H1 (cell line): ENCODE results near the gene SPATA33. TPM values are rescaled to one million over a fixed set of nuclear protein-coding genes. Genes with fewer than 3 reads are reported as not detected.

ENCODE experiments used
- CTCF ChIA-PET: fragments of 300-600 bp; sonication (Branson Sonifier 250); formaldehyde crosslinking; loops from one replicate; lab custom pipeline; 2021; ENCODE audit not compliant: partially characterized antibody; lab: Charles Lee
- POLR2A ChIA-PET: fragments of 300-600 bp; sonication (Branson Sonifier 250); formaldehyde crosslinking; loops from one replicate; lab custom pipeline; 2021; ENCODE audit warnings: inconsistent platforms; ENCODE audit not compliant: partially characterized antibody; lab: Charles Lee
- DNase-seq, 2 experiments: peaks; one replicate each; pipeline versions ENCODE4 v3.0.0 to v3.0.0-alpha.2; 2010 to 2022; ENCODE audit warnings: low spot score in 2 of 2, low read depth in 1 of 2, mixed read lengths in 1 of 2
- FAIRE-seq: peaks from 2 replicates; lab custom pipeline; 2011; peaks lifted over from hg19 to GRCh38; lab: Jason Lieb, UNC
- H2AFZ ChIP-seq: 2 replicates; pipeline ENCODE4 v1.8.1; 2012; ENCODE audit warnings: low read length, inconsistent platforms
- H2AK5ac ChIP-seq: 2 replicates; pipeline ENCODE4 v1.6.1; 2013; ENCODE audit warnings: low read depth, low read length
- H2BK120ac ChIP-seq: replicated peaks from 2 replicates; pipeline ENCODE3; 2013; ENCODE audit warnings: low read depth, low read length, inconsistent platforms
- H2BK12ac ChIP-seq: 2 replicates; pipeline ENCODE4 v1.6.1; 2013; ENCODE audit warnings: low read depth, low read length
- H2BK15ac ChIP-seq: 2 replicates; pipeline ENCODE4 v1.6.1; 2013; ENCODE audit warnings: low read length
- H2BK20ac ChIP-seq: 2 replicates; pipeline ENCODE4 v1.6.1; 2013; ENCODE audit warnings: low read length
- H2BK5ac ChIP-seq: 2 replicates; pipeline ENCODE4 v1.6.1; 2013; ENCODE audit warnings: low read depth, low read length
- H3K14ac ChIP-seq: 2 replicates; pipeline ENCODE4 v1.6.1; 2013; ENCODE audit warnings: inconsistent platforms; ENCODE audit not compliant: insufficient read length
- H3K18ac ChIP-seq: 2 replicates; pipeline ENCODE4 v1.6.1; 2013; ENCODE audit warnings: low read length; ENCODE audit errors: extremely low read depth
- H3K23ac ChIP-seq: 2 replicates; pipeline ENCODE4 v1.6.1; 2013; ENCODE audit warnings: inconsistent platforms; ENCODE audit not compliant: insufficient read length
- H3K23me2 ChIP-seq: 2 replicates; pipeline ENCODE4 v1.6.1; 2013; ENCODE audit warnings: low read depth, low read length
- H3K27ac ChIP-seq: 2 replicates; pipeline ENCODE4 v1.6.1; 2011; ENCODE audit warnings: low read depth, low read length, inconsistent platforms
- H3K27me3 ChIP-seq, 4 experiments: replicated peaks in 1 of 4; 1 replicate in 1 of 4; 2 replicates in 3 of 4; pipeline versions ENCODE4 v1.6.1 to v1.8.1; 2011 to 2013; ENCODE audit warnings: low read length in 3 of 4, mild to moderate bottlenecking in 3 of 4, inconsistent platforms in 2 of 4, mixed read lengths in 2 of 4, moderate library complexity in 1 of 4; ENCODE audit not compliant: control insufficient read depth in 3 of 4, insufficient read depth in 3 of 4; ENCODE audit errors: extremely low read depth in 1 of 4
- H3K36me3 ChIP-seq, 4 experiments: 2 replicates each; pipeline versions ENCODE4 v1.6.1 to v1.8.1; 2011 to 2013; ENCODE audit warnings: mild to moderate bottlenecking in 4 of 4, low read length in 3 of 4, moderate library complexity in 2 of 4, control low read depth in 1 of 4, inconsistent platforms in 1 of 4; ENCODE audit not compliant: insufficient read depth in 4 of 4, control insufficient read depth in 2 of 4
- H3K4ac ChIP-seq: replicated peaks from 2 replicates; pipeline ENCODE3; 2013; ENCODE audit warnings: low read length, low read depth, mixed read lengths, inconsistent platforms; ENCODE audit not compliant: insufficient read length
- H3K4me1 ChIP-seq, 4 experiments: replicated peaks in 1 of 4; 1 replicate in 1 of 4; 2 replicates in 3 of 4; pipeline versions ENCODE4 v1.6.1 to v1.8.1; 2011 to 2013; ENCODE audit warnings: low read length in 3 of 4, inconsistent platforms in 2 of 4, mixed read lengths in 1 of 4; ENCODE audit not compliant: insufficient read depth in 4 of 4, control insufficient read depth in 3 of 4
- H3K4me2 ChIP-seq, 2 experiments: 2 replicates each; pipeline versions ENCODE4 v1.6.1 to v1.8.1; 2011 to 2013; ENCODE audit warnings: low read depth in 2 of 2, low read length in 2 of 2, control low read depth in 1 of 2, inconsistent platforms in 1 of 2, mild to moderate bottlenecking in 1 of 2; ENCODE audit not compliant: insufficient read depth in 1 of 2
- H3K4me3 ChIP-seq, 4 experiments: fragments of 200-600, 300-600 bp in 1 of 4; sonication (generic), shearing (Covaris generic), sonication (Bioruptor Twin) in 1 of 4; 2 replicates each; pipeline versions ENCODE4 v1.5.1 to v1.8.1; 2011 to 2016; ENCODE audit warnings: low read length in 4 of 4, low read depth in 3 of 4, control low read depth in 2 of 4, inconsistent platforms in 2 of 4, mild to moderate bottlenecking in 2 of 4, mixed read lengths in 1 of 4, moderate library complexity in 1 of 4; ENCODE audit not compliant: insufficient read depth in 2 of 4; ENCODE audit errors: extremely low read depth in 1 of 4
- H3K56ac ChIP-seq: replicated peaks from 2 replicates; pipeline ENCODE3; 2013; ENCODE audit warnings: low read depth, mild to moderate bottlenecking, mixed read lengths, low read length, inconsistent platforms; ENCODE audit not compliant: insufficient read length
- H3K79me1 ChIP-seq: 2 replicates; pipeline ENCODE4 v1.6.1; 2013; ENCODE audit warnings: low read depth, low read length, control low read depth
- H3K79me2 ChIP-seq, 2 experiments: 2 replicates each; pipeline versions ENCODE4 v1.6.1 to v1.8.1; 2012 to 2013; ENCODE audit warnings: low read length in 2 of 2, mild to moderate bottlenecking in 2 of 2, inconsistent platforms in 1 of 2; ENCODE audit not compliant: insufficient read depth in 2 of 2, control insufficient read depth in 1 of 2
- H3K9ac ChIP-seq, 4 experiments: replicated peaks in 1 of 4; 1 replicate in 1 of 4; 2 replicates in 3 of 4; pipeline versions ENCODE4 v1.6.1 to v1.8.1; 2011 to 2013; ENCODE audit warnings: low read depth in 3 of 4, low read length in 3 of 4, control low read depth in 2 of 4, mild to moderate bottlenecking in 2 of 4, moderate library complexity in 2 of 4, inconsistent platforms in 1 of 4; ENCODE audit errors: extremely low read depth in 1 of 4
- H3K9me3 ChIP-seq, 2 experiments: 2 replicates each; pipeline versions ENCODE4 v1.6.1 to v1.8.1; 2012 to 2013; ENCODE audit warnings: mild to moderate bottlenecking in 2 of 2, moderate library complexity in 2 of 2, control low read depth in 1 of 2, inconsistent platforms in 1 of 2, low read depth in 1 of 2, low read length in 1 of 2, mixed read lengths in 1 of 2; ENCODE audit not compliant: insufficient read depth in 2 of 2
- H4K20me1 ChIP-seq, 2 experiments: replicated peaks in 1 of 2; 2 replicates each; pipeline versions ENCODE3 to v1.8.1; 2011 to 2013; ENCODE audit warnings: inconsistent platforms in 2 of 2, low read length in 2 of 2, mild to moderate bottlenecking in 1 of 2; ENCODE audit not compliant: insufficient read depth in 2 of 2, control insufficient read depth in 1 of 2
- H4K5ac ChIP-seq: 2 replicates; pipeline ENCODE4 v1.6.1; 2013; ENCODE audit warnings: low read length, low read depth, mixed read lengths, inconsistent platforms; ENCODE audit not compliant: insufficient read length
- H4K8ac ChIP-seq: 2 replicates; pipeline ENCODE4 v1.8.0; 2013; ENCODE audit warnings: mild to moderate bottlenecking, moderate library complexity, low read length, inconsistent platforms; ENCODE audit not compliant: insufficient read depth; ENCODE audit errors: extremely low read depth
- H4K91ac ChIP-seq: replicated peaks from 2 replicates; pipeline ENCODE3; 2013; ENCODE audit warnings: low read length, mixed read lengths, inconsistent platforms; ENCODE audit not compliant: insufficient read length
- BACH1 ChIP-seq: IDR thresholded peaks from 2 replicates; pipeline ENCODE4 v1.6.1; 2012; ENCODE audit warnings: low read length, improper control_type of control experiment
- CEBPB ChIP-seq: IDR thresholded peaks from 2 replicates; pipeline ENCODE4 v1.6.1; 2012; ENCODE audit warnings: low read depth, low read length
- GTF2F1 ChIP-seq: IDR thresholded peaks from 2 replicates; pipeline ENCODE4 v1.6.1; 2012; ENCODE audit warnings: low read depth, low read length, improper control_type of control experiment, borderline replicate concordance
- JUND ChIP-seq: IDR thresholded peaks from 2 replicates; pipeline ENCODE4 v1.6.1; 2011; ENCODE audit warnings: mild to moderate bottlenecking, improper control_type of control experiment, low read length
- KDM5A ChIP-seq: fragments of 200-600 bp; IDR thresholded peaks from 2 replicates; pipeline ENCODE4 v1.7.1; 2012; ENCODE audit warnings: mild to moderate bottlenecking, low read length, inconsistent platforms, mixed read lengths
- SAP30 ChIP-seq: fragments of 300-600 bp; sonication (generic); IDR thresholded peaks from 2 replicates; pipeline ENCODE4 v1.7.1; 2012; ENCODE audit warnings: low read length, moderate library complexity, mild to moderate bottlenecking, inconsistent platforms; ENCODE audit not compliant: insufficient read depth, insufficient replicate concordance
- SRF ChIP-seq: IDR thresholded peaks from 2 replicates; pipeline ENCODE4 v1.6.1; 2011; ENCODE audit warnings: mild to moderate bottlenecking, low read depth, low read length, moderate library complexity
- TAF1 ChIP-seq: IDR thresholded peaks from 2 replicates; pipeline ENCODE4 v1.6.1; 2011; ENCODE audit warnings: mild to moderate bottlenecking, low read depth, low read length
- ZNF274 ChIP-seq: IDR thresholded peaks from 2 replicates; pipeline ENCODE4 v1.7.0; 2012; ENCODE audit warnings: low read length, borderline replicate concordance; ENCODE audit errors: extremely low read depth
- whole genome bisulfite sequencing, 2 experiments: shearing (Covaris generic) in 1 of 2; methylation state at CpG; one replicate each; pipeline versions ENCODE4 v1.1.6 to v1.1.7; 2013 to 2015; ENCODE audit warnings: low lambda C conversion rate in 2 of 2, mixed read lengths in 2 of 2, inconsistent platforms in 1 of 2, low coverage in 1 of 2, missing lambda C conversion rate in 1 of 2; ENCODE audit not compliant: insufficient replicate concordance in 2 of 2, insufficient coverage in 1 of 2, insufficient read length in 1 of 2; ENCODE audit errors: extremely low coverage in 1 of 2, missing lambda C conversion rate in 1 of 2; 5-methylcytosine and 5-hydroxymethylcytosine counted together
- polyA plus RNA-seq, 7 experiments: library from polyadenylated mRNA; depleted of rRNA in 3 of 7; stranded (reverse) in 5 of 7; unstranded in 2 of 7; fragments of >200 nt in 5 of 7; fragments of 200-250 nt in 2 of 7; gene quantifications; 1 replicate in 5 of 7; 2 replicates in 1 of 7; 4 replicates in 1 of 7; pipeline versions ENCODE4 v1.2.1 to v1.2.3, GENCODE V29; 2011 to 2013; ENCODE audit warnings: missing spikeins in 2 of 7, mixed read lengths in 2 of 7
- total RNA-seq: library from RNA; stranded (reverse); fragmentation: NEBNext Ultra II Directional; extraction: Animal tissue kit (Norgen Biotek cat#: 25700); gene quantifications from 2 replicates; pipeline ENCODE4 v1.2.1, GENCODE V29; 2021
- TF ChIP-seq, protein P1 (sequence below): IDR thresholded peaks from 2 replicates; pipeline ENCODE4 v1.6.1; 2012; ENCODE audit warnings: low read length, inconsistent platforms

SPATA33 gene
- total and polyA plus RNA-seq, 2 of the 8 experiments (the other 6 are each of a cell fraction or from before 2014, with no cell fraction given) = 5.4 to 16.9 TPM

DNA sequence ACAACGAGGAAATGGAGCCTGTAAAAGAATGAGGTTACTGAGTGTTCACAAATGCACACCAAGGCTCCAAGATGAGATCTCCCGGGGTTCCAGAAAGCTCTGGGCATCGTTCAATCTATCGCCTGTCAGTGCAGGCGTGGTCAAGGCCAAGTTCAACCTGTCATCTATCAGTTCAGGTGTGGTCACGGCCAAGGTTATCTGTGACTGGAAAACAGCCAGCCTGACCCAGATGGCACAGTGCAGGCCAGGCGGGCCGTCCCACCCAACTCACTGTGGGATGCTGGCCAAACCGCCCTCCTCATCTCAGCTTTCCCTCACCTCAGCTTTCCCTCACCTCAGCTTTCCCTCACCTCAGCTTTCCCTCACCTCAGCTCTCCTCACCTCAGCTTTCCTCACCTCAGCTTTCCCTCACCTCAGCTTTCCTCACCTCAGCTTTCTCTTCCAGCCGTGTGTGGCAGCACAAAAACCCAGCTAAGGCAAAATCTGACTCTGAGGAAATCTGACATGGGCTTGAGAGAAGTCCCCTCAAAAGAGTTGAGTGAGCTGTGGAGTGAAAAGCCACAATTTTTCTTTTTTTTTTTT is 2.5 kb upstream of the SPATA33 start:
- no peak for FAIRE-seq
- WGBS, 2 experiments = 92% methylated on average over 10 of the region's 10 CpGs; no CpG with 5 or more reads in 1 of the 2 experiments
- CTCF ChIA-PET = interaction anchor here (0.5 to 1.4 kb wide), 5 partner anchors 40 to 215 kb away, joined by 3 to 5 read pairs (median 3); no protein-coding TSS in a partner anchor
- TF ChIP-seq, protein P1, sequence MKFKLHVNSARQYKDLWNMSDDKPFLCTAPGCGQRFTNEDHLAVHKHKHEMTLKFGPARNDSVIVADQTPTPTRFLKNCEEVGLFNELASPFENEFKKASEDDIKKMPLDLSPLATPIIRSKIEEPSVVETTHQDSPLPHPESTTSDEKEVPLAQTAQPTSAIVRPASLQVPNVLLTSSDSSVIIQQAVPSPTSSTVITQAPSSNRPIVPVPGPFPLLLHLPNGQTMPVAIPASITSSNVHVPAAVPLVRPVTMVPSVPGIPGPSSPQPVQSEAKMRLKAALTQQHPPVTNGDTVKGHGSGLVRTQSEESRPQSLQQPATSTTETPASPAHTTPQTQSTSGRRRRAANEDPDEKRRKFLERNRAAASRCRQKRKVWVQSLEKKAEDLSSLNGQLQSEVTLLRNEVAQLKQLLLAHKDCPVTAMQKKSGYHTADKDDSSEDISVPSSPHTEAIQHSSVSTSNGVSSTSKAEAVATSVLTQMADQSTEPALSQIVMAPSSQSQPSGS = no peak
- TF ChIP-seq CEBPB (no peak), SAP30 (no peak), ZNF274 (no peak), SRF (no peak), JUND (no peak), BACH1 (no peak), GTF2F1 (no peak), KDM5A (no peak), TAF1 (no peak)

More for the DNA sequence above, 2.5 kb upstream of the SPATA33 start:
- Histone ChIP-seq H3K4me1 (peaks cover 0 to 8% (median 3%) of the 10 kb centered on the region in 4 experiments; a peak in 3 of 7 replicates), H3K9me3 (no peaks in the 10 kb centered on the region), H3K4ac (no peak overlapping the region), H3K9ac (no peak overlapping the region), H3K27me3 (no peaks in the 10 kb centered on the region), H2BK12ac (no peak overlapping the region), H3K79me2 (peaks cover 0 to 31% of the 10 kb centered on the region in 2 experiments; a peak in 2 of 4 replicates), H3K23ac (no peak overlapping the region), H2BK15ac (no peak overlapping the region), H3K79me1 (peaks cover 13% of the 10 kb centered on the region), H3K56ac (no peak overlapping the region), H2AK5ac (no peak overlapping the region), H3K18ac (no peak overlapping the region), H4K8ac (no peak overlapping the region), H4K91ac (no peak overlapping the region), H2BK5ac (no peak overlapping the region), H3K14ac (no peak overlapping the region), H4K5ac (no peak overlapping the region), H2BK120ac (no peak overlapping the region), H3K36me3 (peaks cover 0 to 3% (median under 1%) of the 10 kb centered on the region in 4 experiments; a peak in 3 of 8 replicates), H4K20me1 (peaks cover 5 to 10% of the 10 kb centered on the region in 2 experiments), H2BK20ac (no peak overlapping the region), H3K23me2 (peaks cover 8% of the 10 kb centered on the region), H3K4me2 (no peak overlapping the region), H2AFZ (no peak overlapping the region), H3K27ac (no peak overlapping the region), H3K4me3 (no peak overlapping the region)
- POLR2A ChIA-PET = interaction anchor here (0.7 to 1.3 kb wide), 2 partner anchors 54 to 310 kb away, joined by 3 read pairs; no protein-coding TSS in a partner anchor
- DNase-seq = no peak
